GM11168 (cell line): ENCODE measurements around the gene ARL4A.

Experiments
- in situ Hi-C: fragments of 300-500 bp; cut with MboI; formaldehyde crosslinking; loops from one replicate; pipeline ENCODE4 v1.12.0; 2022; ENCODE audit warnings: low sequenced_read_pairs; ENCODE audit not compliant: unreplicated experiment

ARL4A gene

GRCh38 chr7:12694817-12695216, 7.4 kb downstream of the ARL4A start:
- in situ Hi-C loops, result no loop called here

GRCh38 chr7:12695965-12696364, 8.5 kb downstream of the ARL4A start:
- in situ Hi-C loops, result no loop called here

DNA sequence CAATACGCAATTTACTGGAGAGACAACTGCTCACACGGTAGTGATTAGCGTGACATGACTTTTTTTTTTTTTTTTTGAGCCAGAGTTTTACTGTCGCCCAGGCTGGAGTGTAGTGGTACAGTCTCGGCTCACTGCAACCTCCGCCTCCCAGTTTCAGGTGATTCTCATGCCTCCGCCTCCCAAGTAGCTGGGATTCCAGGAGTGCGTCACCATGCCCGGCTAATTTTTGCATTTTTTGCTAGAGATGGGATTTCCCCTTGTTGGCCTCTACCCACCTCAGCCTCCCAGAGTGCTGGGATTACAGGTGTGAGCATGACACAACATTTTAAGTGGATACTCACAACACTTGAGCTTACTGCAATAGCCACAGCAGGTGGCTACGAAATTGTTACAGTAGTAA, 11.9 kb downstream of the ARL4A start:
- in situ Hi-C loops, result no loop called here

- in situ Hi-C loops, result no loop called here
Observed at GRCh38 chr7:12701433-12701832, 14.0 kb downstream of the ARL4A start.

DNA sequence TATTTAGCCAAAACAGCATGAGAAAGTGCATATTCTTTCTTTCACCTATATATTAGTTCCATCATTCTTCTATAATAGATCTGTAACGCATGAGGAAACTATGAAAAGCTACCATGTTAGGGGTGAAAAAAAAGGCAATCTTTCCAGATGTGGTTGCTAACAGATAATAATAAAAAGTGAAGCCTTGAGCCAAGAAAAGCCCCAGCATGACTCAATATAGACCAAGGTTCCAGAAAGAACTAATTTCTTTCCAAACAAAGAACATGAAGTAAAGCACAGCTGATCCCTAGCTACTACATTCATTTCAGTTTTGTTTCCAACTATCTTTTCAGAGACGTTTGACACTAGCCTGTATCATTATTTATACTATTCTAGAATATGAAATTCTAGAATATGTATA, 16.4 kb downstream of the ARL4A start:
- in situ Hi-C loops, result no loop called here

GRCh38 chr7:12705878-12706277, 18.4 kb downstream of the ARL4A start:
- in situ Hi-C loops, result no loop called here

DNA sequence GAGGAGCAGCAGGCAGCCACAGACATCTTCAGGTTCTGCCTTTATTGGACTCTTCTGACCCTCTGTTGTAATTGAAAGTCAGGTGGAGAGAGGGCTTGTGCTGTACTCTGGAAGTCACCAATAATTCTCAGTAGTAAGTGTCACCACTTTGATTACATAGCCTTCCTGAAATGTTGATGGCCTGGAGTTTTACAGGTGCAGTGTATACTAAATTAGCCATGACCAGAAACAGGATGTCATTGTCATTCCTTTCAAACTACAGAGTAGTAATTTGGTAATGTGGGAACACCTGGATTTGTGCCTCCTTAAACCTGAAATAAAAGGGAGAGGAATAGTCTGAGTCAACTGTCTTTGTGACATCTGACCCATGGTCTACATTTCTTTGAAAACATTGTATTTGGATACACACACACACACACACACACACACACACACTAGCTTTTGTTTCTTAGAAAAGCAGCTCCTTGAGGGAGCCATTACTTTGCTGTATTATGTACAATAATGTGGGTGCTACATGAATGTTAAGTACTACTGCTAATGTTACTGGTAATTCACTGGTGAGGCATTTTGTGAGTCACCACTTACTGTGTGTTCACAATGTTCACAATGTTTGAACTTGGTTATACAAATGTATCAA, 19.6 kb downstream of the ARL4A start:
- in situ Hi-C loops, result no loop called here

- in situ Hi-C loops, result no loop called here
Observed at GRCh38 chr7:12708314-12708713, 20.9 kb downstream of the ARL4A start.

DNA sequence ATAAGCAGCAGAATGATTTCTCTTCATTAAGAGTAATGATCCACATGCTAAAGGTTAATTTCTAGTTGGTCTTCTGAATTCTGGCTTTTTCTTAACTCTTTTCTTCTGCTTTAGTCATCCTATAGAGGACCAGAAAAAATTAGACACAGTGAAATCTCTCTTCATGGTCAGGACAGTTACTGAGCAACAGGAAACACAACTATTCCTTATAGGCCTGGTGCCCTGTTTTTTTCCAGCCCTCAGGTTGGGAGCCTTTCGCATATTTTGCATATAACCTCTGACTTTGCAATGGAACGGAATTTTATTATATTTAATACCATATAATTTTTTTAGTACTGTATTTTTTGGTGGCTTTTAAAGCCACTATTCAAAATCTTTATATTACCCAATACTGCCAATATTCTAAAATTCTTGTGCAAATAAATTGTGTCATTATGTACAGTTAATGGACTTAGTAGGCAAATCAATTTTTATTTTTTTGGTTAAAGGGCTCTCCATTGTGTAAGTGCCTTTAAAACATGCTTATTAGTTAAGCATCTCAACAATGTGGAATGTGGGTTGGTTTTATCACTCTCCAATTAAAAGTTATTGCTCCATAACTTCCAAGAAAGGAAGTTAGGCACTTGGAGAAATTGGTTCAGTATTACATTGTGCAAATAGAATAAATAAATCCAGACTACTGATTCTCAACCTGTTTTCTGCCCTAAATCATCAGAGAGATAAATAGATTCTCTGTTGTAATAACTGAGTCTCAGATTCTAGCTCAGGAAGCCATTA, 22.5 kb downstream of the ARL4A start:
- in situ Hi-C loops, result no loop called here

GRCh38 chr7:12711124-12711523, 23.7 kb downstream of the ARL4A start:
- in situ Hi-C loops, result no loop called here

GRCh38 chr7:12712236-12712635, 24.8 kb downstream of the ARL4A start:
- in situ Hi-C loops, result no loop called here

GRCh38 chr7:12713625-12714378, 26.4 kb downstream of the ARL4A start:
- in situ Hi-C loops, result no loop called here

DNA sequence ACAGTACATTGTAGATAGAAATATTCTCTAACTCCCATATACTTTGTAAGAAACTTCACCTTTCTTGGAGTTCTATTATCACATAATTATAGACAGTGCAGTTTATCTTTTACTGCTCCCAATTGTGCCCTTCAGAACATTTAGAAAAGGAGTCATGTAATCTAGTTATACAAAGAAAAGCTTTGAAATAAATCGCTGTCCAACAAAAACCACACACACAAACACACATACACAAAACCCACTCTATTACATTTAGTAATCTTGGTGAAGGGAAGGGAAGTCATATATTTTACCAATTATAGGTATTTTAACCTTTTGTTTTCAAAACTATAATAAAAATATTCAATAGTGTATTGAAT, 26.9 kb downstream of the ARL4A start:
- in situ Hi-C loops, result no loop called here

GRCh38 chr7:12715372-12716133, 28.1 kb downstream of the ARL4A start:
- in situ Hi-C loops, result no loop called here

DNA sequence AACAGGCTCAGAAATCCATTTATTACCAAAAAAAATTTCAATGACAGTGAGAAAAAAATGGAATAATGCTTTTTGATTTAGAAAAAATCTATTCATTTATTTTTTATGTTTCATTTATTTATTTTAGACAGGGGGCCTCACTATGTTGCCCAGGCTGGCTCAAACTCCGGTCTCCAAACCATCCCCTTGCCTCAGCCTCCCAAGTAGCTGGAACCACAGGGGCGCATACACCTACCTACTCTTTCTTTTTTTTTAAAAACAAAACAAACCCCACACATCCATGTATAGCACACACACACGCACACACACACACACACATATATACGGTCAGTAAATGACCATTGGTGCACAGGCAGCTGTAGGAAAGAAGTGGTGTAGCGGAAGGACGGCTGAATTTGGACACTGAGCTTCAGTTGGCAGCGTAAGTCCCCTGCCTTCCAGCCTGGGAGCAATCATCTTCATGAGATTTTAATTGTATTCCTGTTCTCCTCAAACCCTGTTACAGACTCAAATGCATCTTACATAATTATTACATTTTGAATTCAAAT, 28.8 kb downstream of the ARL4A start:
- in situ Hi-C loops, result no loop called here

GRCh38 chr7:12716722-12717121, 29.3 kb downstream of the ARL4A start:
- in situ Hi-C loops, result no loop called here

DNA sequence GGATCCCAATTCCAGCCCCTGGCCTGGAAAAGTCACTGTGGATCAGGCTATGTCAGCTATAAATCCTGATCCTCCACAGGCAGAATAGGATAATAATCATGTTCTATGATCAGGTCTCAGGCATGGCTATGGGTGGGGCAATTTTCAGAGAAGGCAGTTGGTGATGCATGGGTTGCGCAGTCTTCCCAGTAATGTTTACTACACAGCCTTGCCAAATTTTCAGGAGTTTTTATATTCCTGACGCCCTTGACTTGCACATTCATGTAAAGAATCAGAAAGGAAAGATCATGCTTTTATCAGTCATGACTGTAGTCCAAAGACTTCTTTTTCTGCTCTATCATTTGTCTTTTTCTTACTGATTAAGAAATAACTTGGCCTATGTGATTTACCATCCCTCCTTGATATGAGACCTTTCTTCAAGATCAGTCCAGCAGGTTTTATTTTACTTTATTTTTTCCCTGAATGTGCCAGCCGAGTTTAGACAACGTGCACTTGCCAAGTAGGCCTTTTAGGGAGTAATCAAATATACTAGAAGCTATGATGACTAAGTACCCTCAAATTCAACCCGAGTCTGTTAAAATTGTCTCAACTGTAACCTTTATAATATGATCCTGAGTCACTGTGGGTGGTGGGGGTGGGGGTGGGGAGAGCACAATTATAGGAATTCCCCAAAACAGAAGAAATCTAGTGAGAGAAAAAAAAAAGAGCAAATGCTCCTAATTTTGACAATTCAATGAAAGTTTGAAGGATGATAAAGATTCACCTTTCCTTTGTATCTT, 31.9 kb downstream of the ARL4A start:
- in situ Hi-C loops, result no loop called here

GRCh38 chr7:12719981-12720865, 32.8 kb downstream of the ARL4A start:
- in situ Hi-C loops, result no loop called here
